ENCODE results near the gene LACC1. TPM values are rescaled to one million over a fixed set of nuclear protein-coding genes. Genes with fewer than 3 reads are reported as not detected.

The LACC1 gene
- total and polyA plus RNA-seq, 12 donors = 3.1 to 21.6 (median 11.2) TPM

- Histone ChIP-seq H3K27me3 (no peaks in the 10 kb centered on the region), H3K4me1 (replicated peaks in 1 of 2) (no peaks in the 10 kb centered on the region), H3K4me3 (no peak overlapping the region), H3K36me3 (replicated peaks in 1 of 2) (no peaks in the 10 kb centered on the region), H3K9me3 (replicated peaks in 1 of 3) (no peaks in the 10 kb centered on the region), H3K27ac (no peak overlapping the region)
- DNase-seq = no peak
- 74 to 87% (median 80%) methylated on average over 4 of the region's 4 CpGs for WGBS, 4 donors
- TF ChIP-seq CTCF (IDR thresholded peaks at IDR 0.05) (no peak), POLR2A (IDR thresholded peaks at IDR 0.05) (no peak)
- intact Hi-C loops (cut with DNase I) = no loop called here
Observed at GRCh38 chr13:43838909-43839308, 40.8 kb upstream of the LACC1 start.

- Histone ChIP-seq H3K4me1 (replicated peaks in 1 of 2) (peaks cover 5 to 23% of the 10 kb centered on the region in 2 donors), H3K4me3 (no peak overlapping the region), H3K27me3 (no peaks in the 10 kb centered on the region), H3K9me3 (replicated peaks in 1 of 3) (peaks cover 0 to 10% (median 0%) of the 10 kb centered on the region in 3 donors), H3K27ac (no peak overlapping the region), H3K36me3 (replicated peaks in 1 of 2) (no peaks in the 10 kb centered on the region)
- intact Hi-C loops (cut with DNase I) = no loop called here
- TF ChIP-seq POLR2A (IDR thresholded peaks at IDR 0.05) (no peak), CTCF (IDR thresholded peaks at IDR 0.05) (no peak)
- DNase-seq = no peak
- WGBS, 4 donors = 85 to 90% (median 88%) methylated on average over 3 of the region's 3 CpGs
Observed at GRCh38 chr13:43846496-43847158, 33.1 kb upstream of the LACC1 start.

GRCh38 chr13:43848001-43848649 is 31.6 kb upstream of the LACC1 start:
- Histone ChIP-seq H3K4me3 (no peak overlapping the region), H3K27ac (peak overlapping the region in 2 of 5 donors; percentile 17 to 33), H3K4me1 (replicated peaks in 1 of 2) (peaks cover 5 to 23% of the 10 kb centered on the region in 2 donors), H3K9me3 (replicated peaks in 1 of 3) (peaks cover 0 to 15% (median 0%) of the 10 kb centered on the region in 3 donors), H3K36me3 (replicated peaks in 1 of 2) (no peaks in the 10 kb centered on the region), H3K27me3 (no peaks in the 10 kb centered on the region)
- TF ChIP-seq POLR2A (IDR thresholded peaks at IDR 0.05) (no peak), CTCF (IDR thresholded peaks at IDR 0.05) (no peak)
- 38 to 64% (median 46%) methylated on average over 1 of the region's 1 CpG for WGBS, 4 donors
- intact Hi-C loops (cut with DNase I) = no loop called here
- DNase-seq = no peak

- TF ChIP-seq CTCF (IDR thresholded peaks at IDR 0.05) (no peak), POLR2A (IDR thresholded peaks at IDR 0.05) (no peak)
- peaks cover 0 to 30% (median 0%) of the 10 kb centered on the region in 3 donors for H3K9me3 ChIP-seq (replicated peaks in 1 of 3)
- WGBS, 4 donors = 98 to 100% (median 99%) methylated on average over 1 of the region's 1 CpG
Observed at GRCh38 chr13:43850873-43851272, 28.8 kb upstream of the LACC1 start.

More at GRCh38 chr13:43850873-43851272, 28.8 kb upstream of the LACC1 start:
- Histone ChIP-seq H3K36me3 (replicated peaks in 1 of 2) (no peaks in the 10 kb centered on the region), H3K4me1 (replicated peaks in 1 of 2) (peaks cover 5 to 23% of the 10 kb centered on the region in 2 donors), H3K27me3 (no peaks in the 10 kb centered on the region), H3K4me3 (no peak overlapping the region), H3K27ac (no peak overlapping the region)
- DNase-seq = no peak
- intact Hi-C loops (cut with DNase I) = no loop called here
